ENCODE data around the gene MBNL1.

Gene MBNL1

DNA sequence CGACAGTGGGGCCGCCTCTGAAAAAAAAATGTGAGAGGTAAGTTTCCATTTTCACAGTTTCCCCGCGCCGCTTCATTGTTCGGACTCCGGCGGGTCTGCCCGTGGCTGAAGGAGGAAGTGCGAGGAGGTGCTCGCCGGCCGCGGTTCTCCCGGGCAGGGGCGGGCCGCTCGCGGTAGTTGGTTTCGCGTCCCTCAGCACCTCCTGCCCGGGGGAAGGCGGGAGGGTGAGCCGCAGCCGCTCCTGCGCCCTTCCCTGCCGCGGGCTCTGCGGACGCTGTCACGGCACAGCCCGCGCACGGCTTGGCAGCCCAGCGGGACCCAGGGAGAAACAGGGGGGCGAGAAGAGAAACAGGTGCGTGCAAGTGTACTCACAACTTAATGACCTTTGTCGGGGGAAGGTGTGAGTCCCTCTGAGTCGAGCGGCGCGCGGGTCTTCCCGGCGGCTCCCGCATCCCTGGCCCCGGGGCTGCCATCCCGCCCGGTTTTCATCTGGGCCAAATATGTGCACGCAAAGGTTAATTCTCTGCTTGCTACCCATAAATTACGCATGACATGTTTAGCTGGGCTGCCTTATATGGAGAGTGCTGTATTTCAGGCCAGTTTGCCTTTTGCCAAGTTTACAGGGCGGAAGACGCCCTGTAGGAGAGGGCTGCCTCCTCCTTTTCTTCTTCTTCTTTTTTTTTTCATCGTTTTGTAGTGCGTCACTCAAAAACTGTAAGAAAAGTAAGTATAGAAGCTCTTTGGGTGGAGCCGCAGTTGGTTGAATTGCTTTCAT lies 514 bp downstream of the MBNL1 start:
- Histone ChIP-seq H3K36me3 (replicated peaks; ENCODE audit: insufficient read depth, low read length) (no peaks in the 10 kb centered on the region), H3K4me1 (ENCODE audit: low read length) (peaks cover 29% of the 10 kb centered on the region), H3K4me2 (ENCODE audit: low read depth, low read length) (peak overlapping the region; percentile 77; the same call in 1 of the 2 replicates), H3K9me3 (replicated peaks; ENCODE audit: insufficient read depth, low read length) (no peaks in the 10 kb centered on the region), H2AFZ (ENCODE audit: low read length) (peak overlapping the region; percentile 62), H3K9ac (ENCODE audit: low read length) (peak overlapping the region; percentile 96), H3K4me3 (ENCODE audit: low read length) (peak overlapping the region; percentile 96), H3F3A (ENCODE audit: insufficient read depth, low read length) (peaks cover 36% of the 10 kb centered on the region), H4K20me1 (ENCODE audit: insufficient read depth, low read length) (0 out of 2 replicates have a peak, but pooled peaks cover 9% of the 10 kb centered on the region), H3K27me3 (replicated peaks; ENCODE audit: insufficient read depth, low read length) (no peaks in the 10 kb centered on the region), H3K27ac (ENCODE audit: low read length) (peak overlapping the region; percentile 96), H3K79me2 (ENCODE audit: low read length) (peaks cover 72% of the 10 kb centered on the region), H3K9me2 (replicated peaks; ENCODE audit: insufficient read depth, low read length) (no peaks in the 10 kb centered on the region)
- TF ChIP-seq EZH2phosphoT487 (IDR thresholded peaks at IDR 0.05; ENCODE audit: low read length): no peak
- no peak for TF ChIP-seq CTCF (IDR thresholded peaks at IDR 0.05; ENCODE audit: low read length)
- no peak for TF ChIP-seq EZH2 (optimal IDR thresholded peaks at IDR 0.05; ENCODE audit: low read depth, low read length)
- peak; percentile 27 for DNase-seq

- Histone ChIP-seq H3K4me3 (ENCODE audit: low read length) (peak overlapping the region; percentile 96), H3K9me3 (replicated peaks; ENCODE audit: insufficient read depth, low read length) (no peaks in the 10 kb centered on the region), H3K9me2 (replicated peaks; ENCODE audit: insufficient read depth, low read length) (no peaks in the 10 kb centered on the region), H4K20me1 (ENCODE audit: insufficient read depth, low read length) (0 out of 2 replicates have a peak, but pooled peaks cover 9% of the 10 kb centered on the region), H3K4me1 (ENCODE audit: low read length) (peaks cover 29% of the 10 kb centered on the region), H3K4me2 (ENCODE audit: low read depth, low read length) (peak overlapping the region; percentile 77), H3K27me3 (replicated peaks; ENCODE audit: insufficient read depth, low read length) (no peaks in the 10 kb centered on the region), H2AFZ (ENCODE audit: low read length) (no peak overlapping the region), H3F3A (ENCODE audit: insufficient read depth, low read length) (peaks cover 44% of the 10 kb centered on the region), H3K9ac (ENCODE audit: low read length) (peak overlapping the region; percentile 96), H3K36me3 (replicated peaks; ENCODE audit: insufficient read depth, low read length) (no peaks in the 10 kb centered on the region), H3K27ac (ENCODE audit: low read length) (peak overlapping the region; percentile 96), H3K79me2 (ENCODE audit: low read length) (peaks cover 80% of the 10 kb centered on the region)
- peak; percentile 62 for DNase-seq
- TF ChIP-seq EZH2phosphoT487 (IDR thresholded peaks at IDR 0.05; ENCODE audit: low read length) (no peak), CTCF (IDR thresholded peaks at IDR 0.05; ENCODE audit: low read length) (no peak), EZH2 (optimal IDR thresholded peaks at IDR 0.05; ENCODE audit: low read depth, low read length) (no peak)
Measured at GRCh38 chr3:152269831-152270734, 1.4 kb downstream of the MBNL1 start.

GRCh38 chr3:152270937-152271336 lies 2.2 kb downstream of the MBNL1 start:
- H3K4me1 ChIP-seq (ENCODE audit: low read length): peaks cover 31% of the 10 kb centered on the region
- peak; percentile 36 for DNase-seq
- no peak overlapping the region for H2AFZ ChIP-seq (ENCODE audit: low read length)
- H3K9me2 ChIP-seq (replicated peaks; ENCODE audit: insufficient read depth, low read length): no peaks in the 10 kb centered on the region
- H3K4me3 ChIP-seq (ENCODE audit: low read length): peak overlapping the region; percentile 96
- H3K27ac ChIP-seq (ENCODE audit: low read length): peak overlapping the region; percentile 96; the same call in 1 of the 2 replicates
- TF ChIP-seq CTCF (IDR thresholded peaks at IDR 0.05; ENCODE audit: low read length) (no peak), EZH2phosphoT487 (IDR thresholded peaks at IDR 0.05; ENCODE audit: low read length) (no peak)
- H3F3A ChIP-seq (ENCODE audit: insufficient read depth, low read length): peaks cover 47% of the 10 kb centered on the region
- 0 out of 2 replicates have a peak, but pooled peaks cover 9% of the 10 kb centered on the region for H4K20me1 ChIP-seq (ENCODE audit: insufficient read depth, low read length)
- peaks cover 89% of the 10 kb centered on the region for H3K79me2 ChIP-seq (ENCODE audit: low read length)
- no peaks in the 10 kb centered on the region for H3K9me3 ChIP-seq (replicated peaks; ENCODE audit: insufficient read depth, low read length)
- peak overlapping the region; percentile 96 for H3K9ac ChIP-seq (ENCODE audit: low read length)
- peak overlapping the region; percentile 77 for H3K4me2 ChIP-seq (ENCODE audit: low read depth, low read length)
- H3K27me3 ChIP-seq (replicated peaks; ENCODE audit: insufficient read depth, low read length): no peaks in the 10 kb centered on the region
- no peaks in the 10 kb centered on the region for H3K36me3 ChIP-seq (replicated peaks; ENCODE audit: insufficient read depth, low read length)
